Sigmoid colon (tissue), 4 donors: ENCODE results near the gene SFMBT2.

Source experiments
- EP300 ChIP-seq, 4 donors: sonication (generic); formaldehyde crosslinking; IDR thresholded peaks; one replicate each; pipeline ENCODE4 v1.6.1; 2017; ENCODE audit warnings: antibody characterized with exemption in 4 of 4
- POLR2AphosphoS5 ChIP-seq, 4 donors: sonication (generic); formaldehyde crosslinking; IDR thresholded peaks; one replicate each; pipeline ENCODE4 v1.6.1; 2017; ENCODE audit warnings: antibody characterized with exemption in 4 of 4
- TF ChIP-seq, protein P1 (sequence below), 4 experiments: fragments of 450-650 bp in 3 of 4; fragments of 200-600 bp in 1 of 4; IDR thresholded peaks; one replicate each; pipeline ENCODE4 v1.5.1; 2016 to 2019; ENCODE audit warnings: antibody characterized with exemption in 4 of 4, mild to moderate bottlenecking in 3 of 4, moderate library complexity in 2 of 4

DNA sequence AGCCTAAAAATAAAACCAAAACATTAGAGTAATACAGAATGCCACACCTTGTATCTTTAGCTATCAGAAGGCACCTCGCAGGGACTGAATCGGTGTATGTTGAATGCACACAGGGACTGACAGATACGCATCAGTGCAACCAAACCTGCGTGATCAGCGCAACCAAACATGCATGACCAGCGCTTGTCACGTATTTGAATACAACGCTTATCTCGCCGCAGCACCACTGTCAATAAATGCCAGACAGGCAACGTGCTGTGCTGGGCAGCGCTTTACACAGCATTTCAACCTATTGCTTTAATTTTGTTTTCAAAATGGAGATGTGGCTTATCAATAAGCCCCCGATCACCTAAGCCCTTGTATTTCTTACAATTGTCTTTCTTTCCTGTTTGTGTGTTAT is 242.4 kb downstream of the SFMBT2 start:
- TF ChIP-seq EP300 (IDR thresholded peaks at IDR 0.05) = no peak
- TF ChIP-seq POLR2AphosphoS5 (IDR thresholded peaks at IDR 0.05) = no peak
- TF ChIP-seq, protein P1, sequence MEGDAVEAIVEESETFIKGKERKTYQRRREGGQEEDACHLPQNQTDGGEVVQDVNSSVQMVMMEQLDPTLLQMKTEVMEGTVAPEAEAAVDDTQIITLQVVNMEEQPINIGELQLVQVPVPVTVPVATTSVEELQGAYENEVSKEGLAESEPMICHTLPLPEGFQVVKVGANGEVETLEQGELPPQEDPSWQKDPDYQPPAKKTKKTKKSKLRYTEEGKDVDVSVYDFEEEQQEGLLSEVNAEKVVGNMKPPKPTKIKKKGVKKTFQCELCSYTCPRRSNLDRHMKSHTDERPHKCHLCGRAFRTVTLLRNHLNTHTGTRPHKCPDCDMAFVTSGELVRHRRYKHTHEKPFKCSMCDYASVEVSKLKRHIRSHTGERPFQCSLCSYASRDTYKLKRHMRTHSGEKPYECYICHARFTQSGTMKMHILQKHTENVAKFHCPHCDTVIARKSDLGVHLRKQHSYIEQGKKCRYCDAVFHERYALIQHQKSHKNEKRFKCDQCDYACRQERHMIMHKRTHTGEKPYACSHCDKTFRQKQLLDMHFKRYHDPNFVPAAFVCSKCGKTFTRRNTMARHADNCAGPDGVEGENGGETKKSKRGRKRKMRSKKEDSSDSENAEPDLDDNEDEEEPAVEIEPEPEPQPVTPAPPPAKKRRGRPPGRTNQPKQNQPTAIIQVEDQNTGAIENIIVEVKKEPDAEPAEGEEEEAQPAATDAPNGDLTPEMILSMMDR (IDR thresholded peaks at IDR 0.05) = no peak
